ENCODE measurements around the gene CDKN2B. TPM values are rescaled to one million over a fixed set of nuclear protein-coding genes. Genes with fewer than 3 reads are reported as not detected.
A peak's percentile ranks its signal among the peaks of the same experiment; 100 is the strongest.

The CDKN2B gene
- total and polyA plus RNA-seq, 2 experiments from 2014 or later: 15.1 to 18.6 TPM

DNA sequence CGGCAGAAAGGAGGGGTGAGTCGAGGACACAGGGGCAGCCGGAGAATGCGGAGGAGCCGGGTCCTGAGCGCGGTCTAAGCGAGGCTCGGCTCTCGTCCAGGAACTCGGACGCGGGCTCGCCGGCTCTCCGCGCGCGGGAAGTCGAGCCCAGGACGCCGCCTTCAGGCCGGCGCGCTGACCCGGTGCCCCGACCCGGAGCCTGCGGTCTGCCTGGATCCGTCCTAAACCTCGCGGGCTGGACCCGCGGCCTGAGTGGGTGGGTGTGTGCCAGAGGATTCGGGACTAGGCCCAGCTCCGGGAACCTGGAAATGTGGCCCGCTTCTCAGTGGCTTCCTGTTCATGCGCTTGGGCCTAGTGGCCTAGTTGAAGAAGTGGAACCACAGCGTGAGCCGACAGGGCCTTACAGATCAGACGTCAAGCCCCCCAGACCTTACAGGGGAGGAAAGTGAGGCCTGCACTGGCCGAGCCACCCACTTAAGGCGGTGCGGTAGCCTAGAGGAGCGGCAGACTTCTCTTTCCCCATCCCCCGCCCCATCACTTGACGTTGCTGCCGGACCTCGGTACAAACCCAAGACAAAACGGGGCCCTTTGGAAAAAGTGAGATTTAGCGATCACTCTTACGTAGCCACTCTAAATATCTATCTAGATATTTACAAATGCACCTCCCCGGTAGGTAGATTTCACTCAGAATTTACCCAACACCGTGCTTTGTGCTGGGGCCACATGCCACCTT is 13.3 kb downstream of the CDKN2B start:
- peak; percentile 59 for DNase-seq (ENCODE audit: low spot score)
- H3K4me2 ChIP-seq: peak overlapping the region; percentile 99
- no peaks in the 10 kb centered on the region for H3K9me3 ChIP-seq (ENCODE audit: low read depth)
- H4K20me1 ChIP-seq (ENCODE audit: insufficient read depth, poor library complexity, severe bottlenecking): no peaks in the 10 kb centered on the region
- TF ChIP-seq EZH2phosphoT487 (IDR thresholded peaks at IDR 0.05; ENCODE audit: low read depth, severe bottlenecking, unreplicated experiment) (peak; percentile 22), EZH2 (IDR thresholded peaks at IDR 0.05; ENCODE audit: borderline replicate concordance) (peak; percentile 23)
- TF ChIP-seq, protein P1, sequence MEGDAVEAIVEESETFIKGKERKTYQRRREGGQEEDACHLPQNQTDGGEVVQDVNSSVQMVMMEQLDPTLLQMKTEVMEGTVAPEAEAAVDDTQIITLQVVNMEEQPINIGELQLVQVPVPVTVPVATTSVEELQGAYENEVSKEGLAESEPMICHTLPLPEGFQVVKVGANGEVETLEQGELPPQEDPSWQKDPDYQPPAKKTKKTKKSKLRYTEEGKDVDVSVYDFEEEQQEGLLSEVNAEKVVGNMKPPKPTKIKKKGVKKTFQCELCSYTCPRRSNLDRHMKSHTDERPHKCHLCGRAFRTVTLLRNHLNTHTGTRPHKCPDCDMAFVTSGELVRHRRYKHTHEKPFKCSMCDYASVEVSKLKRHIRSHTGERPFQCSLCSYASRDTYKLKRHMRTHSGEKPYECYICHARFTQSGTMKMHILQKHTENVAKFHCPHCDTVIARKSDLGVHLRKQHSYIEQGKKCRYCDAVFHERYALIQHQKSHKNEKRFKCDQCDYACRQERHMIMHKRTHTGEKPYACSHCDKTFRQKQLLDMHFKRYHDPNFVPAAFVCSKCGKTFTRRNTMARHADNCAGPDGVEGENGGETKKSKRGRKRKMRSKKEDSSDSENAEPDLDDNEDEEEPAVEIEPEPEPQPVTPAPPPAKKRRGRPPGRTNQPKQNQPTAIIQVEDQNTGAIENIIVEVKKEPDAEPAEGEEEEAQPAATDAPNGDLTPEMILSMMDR (IDR thresholded peaks at IDR 0.05; ENCODE audit: poor library complexity): peak; percentile 27
- whole genome bisulfite sequencing (ENCODE audit: low lambda C conversion rate, missing lambda C conversion rate): 7% methylated on average over 54 of the region's 54 CpGs
- H3K27ac ChIP-seq: no peak overlapping the region
- H3K36me3 ChIP-seq (replicated peaks; ENCODE audit: insufficient read depth, low read depth): no peaks in the 10 kb centered on the region
- no peaks in the 10 kb centered on the region for H3K79me2 ChIP-seq
- H2AFZ ChIP-seq: peak overlapping the region; percentile 58
- no peaks in the 10 kb centered on the region for H3K4me1 ChIP-seq (ENCODE audit: insufficient read depth)
- peaks cover 89% of the 10 kb centered on the region for H3K27me3 ChIP-seq
- H3K4me3 ChIP-seq: peak overlapping the region; percentile 41
- no peaks in the 10 kb centered on the region for H3K9me2 ChIP-seq (replicated peaks; ENCODE audit: insufficient read depth)

DNA sequence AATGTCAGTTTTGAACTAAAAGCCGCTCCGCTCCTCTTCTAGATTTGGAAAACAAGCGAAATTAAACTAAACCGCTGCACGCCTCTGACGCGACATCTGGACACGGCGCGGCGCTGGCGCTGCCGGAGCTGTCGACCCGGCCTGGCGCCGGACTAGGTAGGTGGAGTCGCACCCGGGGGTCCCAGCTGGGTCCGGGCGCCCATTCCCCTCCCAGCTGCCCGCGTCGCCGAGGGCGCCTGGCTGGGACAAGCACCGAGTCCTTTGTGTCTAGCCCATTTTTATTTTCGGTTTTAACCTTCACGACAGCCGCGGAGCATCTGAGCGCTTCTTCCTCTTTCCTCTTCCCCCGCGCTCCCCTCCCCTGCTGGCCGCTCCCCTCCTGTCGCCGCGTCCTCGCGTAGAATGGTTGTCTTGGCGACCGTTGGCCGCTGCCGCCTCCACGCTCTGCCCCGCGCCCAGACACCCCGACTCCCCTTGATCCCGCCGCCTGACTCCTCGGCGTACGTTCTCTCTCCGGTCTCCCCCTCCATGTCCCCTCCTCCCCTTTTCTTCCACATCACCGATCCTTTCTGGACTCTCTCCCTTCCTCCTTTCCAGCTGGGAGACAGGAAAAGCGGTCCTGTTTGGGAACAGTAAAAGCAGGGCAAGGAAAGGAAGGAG is 14.0 kb downstream of the CDKN2B start:
- peak overlapping the region; percentile 58 for H2AFZ ChIP-seq
- H3K36me3 ChIP-seq (replicated peaks; ENCODE audit: insufficient read depth, low read depth): no peaks in the 10 kb centered on the region
- under 1% methylated on average over 43 of the region's 56 CpGs for WGBS (ENCODE audit: low lambda C conversion rate, missing lambda C conversion rate)
- no peaks in the 10 kb centered on the region for H3K9me2 ChIP-seq (replicated peaks; ENCODE audit: insufficient read depth)
- no peaks in the 10 kb centered on the region for H4K20me1 ChIP-seq (ENCODE audit: insufficient read depth, poor library complexity, severe bottlenecking)
- H3K9me3 ChIP-seq (ENCODE audit: low read depth): no peaks in the 10 kb centered on the region
- H3K4me3 ChIP-seq: peak overlapping the region; percentile 41
- H3K79me2 ChIP-seq: no peaks in the 10 kb centered on the region
- peak; percentile 57 for DNase-seq (ENCODE audit: low spot score)
- H3K4me2 ChIP-seq: peak overlapping the region; percentile 99
- peaks cover 89% of the 10 kb centered on the region for H3K27me3 ChIP-seq
- TF ChIP-seq EZH2phosphoT487 (IDR thresholded peaks at IDR 0.05; ENCODE audit: low read depth, severe bottlenecking, unreplicated experiment): no peak
- no peak for TF ChIP-seq EZH2 (IDR thresholded peaks at IDR 0.05; ENCODE audit: borderline replicate concordance)
- no peaks in the 10 kb centered on the region for H3K4me1 ChIP-seq (ENCODE audit: insufficient read depth)
- no peak overlapping the region for H3K27ac ChIP-seq

DNA sequence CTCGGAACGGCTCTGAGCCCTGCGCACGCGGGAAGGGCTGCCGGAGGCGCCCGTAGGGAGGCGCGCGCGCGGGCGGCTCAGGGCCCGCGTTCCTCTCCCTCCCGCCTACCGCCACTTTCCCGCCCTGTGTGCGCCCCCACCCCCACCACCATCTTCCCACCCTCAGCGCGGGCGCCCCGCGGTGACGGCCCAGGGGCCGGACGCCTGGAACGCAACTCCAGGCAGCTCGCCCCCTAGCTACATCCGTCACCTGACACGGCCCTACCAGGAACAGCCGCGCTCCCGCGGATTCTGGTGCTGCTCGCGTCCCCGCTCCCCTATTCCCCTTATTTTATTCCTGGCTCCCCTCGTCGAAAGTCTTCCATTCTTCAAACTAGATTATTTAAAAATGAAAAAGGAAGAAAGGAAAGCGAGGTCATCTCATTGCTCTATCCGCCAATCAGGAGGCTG is 14.5 kb downstream of the CDKN2B start, which contains the start of gene CDKN2B-AS1:
Gene CDKN2B-AS1 (plus strand): TSS at position 236 of the 450 bp plus-strand sequence.
- H3K79me2 ChIP-seq: no peaks in the 10 kb centered on the region

More for the DNA sequence above, 14.5 kb downstream of the CDKN2B start, which contains the start of gene CDKN2B-AS1:
- 2% methylated on average over 16 of the region's 43 CpGs for WGBS (ENCODE audit: low lambda C conversion rate, missing lambda C conversion rate)
- peak within 1 kb of the TSS; percentile 41 for H3K4me3 ChIP-seq
- peak within 1 kb of the TSS; percentile 99 for H3K4me2 ChIP-seq
- no peak within 1 kb of the TSS for H3K27ac ChIP-seq
- no peaks in the 10 kb centered on the region for H3K36me3 ChIP-seq (replicated peaks; ENCODE audit: insufficient read depth, low read depth)
- H4K20me1 ChIP-seq (ENCODE audit: insufficient read depth, poor library complexity, severe bottlenecking): no peaks in the 10 kb centered on the region
- H3K9me3 ChIP-seq (ENCODE audit: low read depth): no peaks in the 10 kb centered on the region
- no peaks in the 10 kb centered on the region for H3K4me1 ChIP-seq (ENCODE audit: insufficient read depth)
- TF ChIP-seq, protein P1 (IDR thresholded peaks at IDR 0.05; ENCODE audit: poor library complexity): no peak
- TF ChIP-seq EZH2 (IDR thresholded peaks at IDR 0.05; ENCODE audit: borderline replicate concordance) (no peak), EZH2phosphoT487 (IDR thresholded peaks at IDR 0.05; ENCODE audit: low read depth, severe bottlenecking, unreplicated experiment) (no peak)
- DNase-seq (ENCODE audit: low spot score): peak; percentile 44
- H3K9me2 ChIP-seq (replicated peaks; ENCODE audit: insufficient read depth): no peaks in the 10 kb centered on the region
- H2AFZ ChIP-seq: peak within 1 kb of the TSS; percentile 58
- H3K27me3 ChIP-seq: peaks cover 89% of the 10 kb centered on the region

All from hepatocyte (in vitro differentiated cells).